HepG2 (cell line): ENCODE measurements around the gene RNPEPL1. TPM values are rescaled to one million over a fixed set of nuclear protein-coding genes. Genes with fewer than 3 reads are reported as not detected.

ENCODE experiments used
- AHDC1 ChIP-seq: sonication (generic); formaldehyde crosslinking; IDR thresholded peaks from 2 replicates; pipeline ENCODE4 v1.5.1; 2020; ENCODE audit warnings: mild to moderate bottlenecking, missing genetic modification reagents, borderline replicate concordance
- ATAD3A ChIP-seq: sonication (generic); formaldehyde crosslinking; IDR thresholded peaks from 2 replicates; pipeline ENCODE4 v1.4.0; 2020; ENCODE audit warnings: missing genetic modification reagents
- CEBPG ChIP-seq: IDR thresholded peaks from 2 replicates; pipeline ENCODE4 v1.6.1; 2016
- ELF1 ChIP-seq: sonication (generic); formaldehyde crosslinking; IDR thresholded peaks from 2 replicates; pipeline ENCODE4 v1.4.0; 2020; ENCODE audit warnings: missing genetic modification reagents
- JUNB ChIP-seq: sonication (generic); formaldehyde crosslinking; IDR thresholded peaks from 2 replicates; pipeline ENCODE4 v1.8.0; 2022; ENCODE audit warnings: missing genetic modification reagents, mild to moderate bottlenecking, borderline replicate concordance
- MBNL3 ChIP-seq: fragments of 250-450 bp; sonication (Bioruptor Pico); conservative IDR thresholded peaks from 2 replicates; pipeline ENCODE4 v1.8.0; 2022; ENCODE audit warnings: mild to moderate bottlenecking, inconsistent platforms
- PREB ChIP-seq: sonication (generic); formaldehyde crosslinking; IDR thresholded peaks from 2 replicates; pipeline ENCODE4 v1.4.0; 2020; ENCODE audit warnings: missing genetic modification reagents
- SP140L ChIP-seq: sonication (generic); formaldehyde crosslinking; IDR thresholded peaks from 2 replicates; pipeline ENCODE4 v1.4.0; 2020; ENCODE audit warnings: missing genetic modification reagents, borderline replicate concordance
- SRSF4 ChIP-seq: fragments of 200-400 bp; formaldehyde crosslinking; IDR thresholded peaks from one replicate; pipeline ENCODE4 v1.6.1; 2018; ENCODE audit warnings: mild to moderate bottlenecking, low read depth, low read length, moderate library complexity; ENCODE audit not compliant: poor library complexity, severe bottlenecking
- ZBTB42 ChIP-seq: sonication (generic); formaldehyde crosslinking; IDR thresholded peaks from 2 replicates; pipeline ENCODE4 v1.5.0; 2020; ENCODE audit warnings: mild to moderate bottlenecking, missing genetic modification reagents
- ZMAT5 ChIP-seq: sonication (generic); formaldehyde crosslinking; IDR thresholded peaks from 2 replicates; pipeline ENCODE4 v1.5.0; 2020; ENCODE audit warnings: mild to moderate bottlenecking, low read depth, missing genetic modification reagents, borderline replicate concordance
- ZNF292 ChIP-seq: sonication (generic); formaldehyde crosslinking; IDR thresholded peaks from 2 replicates; pipeline ENCODE4 v1.8.1; 2022; ENCODE audit warnings: mild to moderate bottlenecking, low read depth, missing genetic modification reagents, borderline replicate concordance
- ZNF296 ChIP-seq: sonication (generic); formaldehyde crosslinking; conservative IDR thresholded peaks from 2 replicates; pipeline ENCODE4 v1.5.0; 2020; ENCODE audit warnings: mild to moderate bottlenecking, missing genetic modification reagents
- ZNF431 ChIP-seq: sonication (generic); formaldehyde crosslinking; IDR thresholded peaks from 2 replicates; pipeline ENCODE4 v1.9.0; 2022; ENCODE audit warnings: missing genetic modification reagents, low read depth, mild to moderate bottlenecking, borderline replicate concordance
- ZNF496 ChIP-seq: sonication (generic); formaldehyde crosslinking; IDR thresholded peaks from 2 replicates; pipeline ENCODE4 v1.8.1; 2023; ENCODE audit warnings: mild to moderate bottlenecking, moderate library complexity, missing genetic modification reagents; ENCODE audit not compliant: insufficient replicate concordance
- ZNF546 ChIP-seq: sonication (generic); formaldehyde crosslinking; conservative IDR thresholded peaks from 2 replicates; pipeline ENCODE4 v1.8.1; 2023; ENCODE audit warnings: mild to moderate bottlenecking, missing genetic modification reagents
- ZNF572 ChIP-seq: sonication (generic); formaldehyde crosslinking; IDR thresholded peaks from 2 replicates; pipeline ENCODE4 v1.5.1; 2020; ENCODE audit warnings: mild to moderate bottlenecking, missing genetic modification reagents
- ZNF704 ChIP-seq: sonication (generic); formaldehyde crosslinking; IDR thresholded peaks from 2 replicates; pipeline ENCODE4 v1.8.1; 2023; ENCODE audit warnings: mild to moderate bottlenecking, inconsistent platforms, moderate library complexity, missing genetic modification reagents, borderline replicate concordance
- polyA plus RNA-seq, 8 experiments: library from polyadenylated mRNA; depleted of rRNA in 3 of 8; stranded (reverse) in 7 of 8; unstranded in 1 of 8; fragments of >200 nt; fragmentation: Illumina TruSeq in 4 of 8; extraction: Trizol in 4 of 8; gene quantifications; 2 replicates each; pipeline versions ENCODE4 v1.2.1 to v1.2.3, GENCODE V29; 2011 to 2016; ENCODE audit warnings: low read depth in 4 of 8, missing spikeins in 1 of 8, mixed read lengths in 1 of 8; ENCODE audit not compliant: insufficient read depth in 1 of 8
- total RNA-seq, 5 experiments: library from RNA; depleted of rRNA; stranded (reverse); fragments of >200 nt; fragmentation: Illumina TruSeq; extraction: Trizol; gene quantifications; 2 replicates each; pipeline ENCODE4 v1.2.3, GENCODE V29; 2016; ENCODE audit warnings: low read depth in 1 of 5
- TF ChIP-seq, protein P1 (sequence below): sonication (generic); formaldehyde crosslinking; IDR thresholded peaks from 2 replicates; pipeline ENCODE4 v1.9.0; 2021; ENCODE audit warnings: missing genetic modification reagents, borderline replicate concordance

RNPEPL1 gene
- total and polyA plus RNA-seq, 2 of the 13 experiments (the other 11 are each of a cell fraction or from before 2014, with no cell fraction given) = 13.0 to 18.0 TPM

GRCh38 chr2:240579771-240580614 is 11.7 kb downstream of the RNPEPL1 start (continued):
- TF ChIP-seq ZMAT5 (CRISPR knock-in tag) (no peak), MBNL3 (CRISPR knock-in tag) (no peak), PREB (CRISPR knock-in tag) (no peak), CEBPG (CRISPR knock-in tag) (peak; percentile 75), ZNF496 (CRISPR knock-in tag) (no peak), JUNB (peak; percentile 79), SP140L (CRISPR knock-in tag) (no peak), ZNF292 (CRISPR knock-in tag) (peak; percentile 41; the same call in 1 of the 2 replicates), ZNF572 (CRISPR knock-in tag) (peak; percentile 80; the same call in 1 of the 2 replicates), ZNF546 (CRISPR knock-in tag) (no peak), ZNF704 (no peak), SRSF4 (no peak), ZNF431 (CRISPR knock-in tag) (no peak; the same call in 1 of the 2 replicates), ZBTB42 (CRISPR knock-in tag) (no peak), ATAD3A (no peak), AHDC1 (CRISPR knock-in tag) (0 out of 2 replicates have a peak, but pooled peaks have one; percentile 61), ELF1 (CRISPR knock-in tag) (peak; percentile 49; the same call in 1 of the 2 replicates), ZNF296 (CRISPR knock-in tag) (no peak)
- TF ChIP-seq, protein P1, sequence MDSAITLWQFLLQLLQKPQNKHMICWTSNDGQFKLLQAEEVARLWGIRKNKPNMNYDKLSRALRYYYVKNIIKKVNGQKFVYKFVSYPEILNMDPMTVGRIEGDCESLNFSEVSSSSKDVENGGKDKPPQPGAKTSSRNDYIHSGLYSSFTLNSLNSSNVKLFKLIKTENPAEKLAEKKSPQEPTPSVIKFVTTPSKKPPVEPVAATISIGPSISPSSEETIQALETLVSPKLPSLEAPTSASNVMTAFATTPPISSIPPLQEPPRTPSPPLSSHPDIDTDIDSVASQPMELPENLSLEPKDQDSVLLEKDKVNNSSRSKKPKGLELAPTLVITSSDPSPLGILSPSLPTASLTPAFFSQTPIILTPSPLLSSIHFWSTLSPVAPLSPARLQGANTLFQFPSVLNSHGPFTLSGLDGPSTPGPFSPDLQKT = no peak
